HG03159 (cell line): ENCODE results near the gene PRIMPOL.
A peak's percentile ranks its signal among the peaks of the same experiment; 100 is the strongest.
"Not testable (repeated sequence)": the region's sequence is repeated elsewhere in the genome, so short reads cannot be mapped to it uniquely, and the experiment has no call there.

Source experiments
- ATAC-seq: cut with Tn5 transposase; IDR thresholded peaks from one replicate; pipeline ENCODE4 v1.9.1; 2021; ENCODE audit warnings: mild to moderate bottlenecking, moderate library complexity; ENCODE audit not compliant: unreplicated experiment

PRIMPOL gene

GRCh38 chr4:184636144-184636543 is 13.4 kb upstream of the PRIMPOL start:
- ATAC-seq: no peak

GRCh38 chr4:184636897-184637296 is 12.6 kb upstream of the PRIMPOL start:
- no peak for ATAC-seq

DNA sequence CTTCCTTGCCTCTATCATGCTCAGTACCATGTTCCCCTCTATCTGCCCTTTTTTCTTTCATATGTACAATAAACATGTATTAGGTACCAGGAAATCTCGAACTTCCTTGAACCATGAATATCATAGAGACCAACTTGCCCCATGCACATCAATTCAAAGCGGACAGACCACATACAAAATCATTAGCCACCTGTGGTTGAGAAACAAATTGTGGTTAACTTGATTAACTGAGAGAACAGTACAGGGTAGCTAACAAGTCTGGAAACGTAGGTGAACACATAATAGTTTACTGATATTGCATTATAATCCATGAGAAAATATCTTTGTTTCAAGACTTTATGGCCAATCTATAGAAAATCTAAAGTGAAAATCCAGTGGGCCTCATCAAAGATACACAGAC is 8.5 kb upstream of the PRIMPOL start:
- ATAC-seq: no peak

DNA sequence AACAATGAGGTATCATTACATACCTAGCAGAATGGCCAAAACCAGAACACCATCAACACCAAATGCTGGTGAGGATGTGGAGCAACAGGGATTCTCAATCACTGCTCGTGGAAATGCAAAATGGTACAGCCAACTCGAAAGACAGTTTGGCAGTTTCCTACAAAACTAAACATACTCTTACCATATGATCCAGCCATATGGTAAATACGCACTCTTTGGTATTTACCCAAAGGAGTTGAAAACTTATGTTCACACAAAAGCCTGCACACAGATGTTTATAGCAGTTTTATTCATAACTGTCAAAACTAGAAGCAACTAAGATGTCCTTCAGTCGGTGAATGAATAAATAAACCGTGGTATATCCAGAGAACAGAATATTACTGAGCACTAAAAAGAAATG is 8.1 kb upstream of the PRIMPOL start:
- ATAC-seq: no peak

DNA sequence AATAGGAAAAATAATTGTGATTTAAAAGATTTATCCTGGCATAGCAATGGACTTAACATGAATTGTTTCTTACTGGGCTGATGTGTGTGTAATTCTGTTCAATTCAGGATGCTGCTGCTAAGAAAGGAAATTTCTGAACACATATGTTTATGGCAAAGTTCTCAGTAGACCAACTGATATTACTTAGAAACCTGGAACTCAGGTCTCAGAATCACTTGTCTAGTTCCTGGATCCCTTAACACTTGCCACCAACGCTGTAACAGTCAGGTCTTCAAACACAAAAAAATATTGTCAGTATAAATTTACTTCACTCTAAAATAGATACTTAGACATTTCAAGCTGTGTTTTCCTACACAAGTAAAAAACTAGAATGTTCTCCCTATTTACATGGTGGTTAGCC is 5.8 kb upstream of the PRIMPOL start:
- no peak for ATAC-seq

- no peak for ATAC-seq
Measured at GRCh38 chr4:184644553-184645307, 4.8 kb upstream of the PRIMPOL start.

DNA sequence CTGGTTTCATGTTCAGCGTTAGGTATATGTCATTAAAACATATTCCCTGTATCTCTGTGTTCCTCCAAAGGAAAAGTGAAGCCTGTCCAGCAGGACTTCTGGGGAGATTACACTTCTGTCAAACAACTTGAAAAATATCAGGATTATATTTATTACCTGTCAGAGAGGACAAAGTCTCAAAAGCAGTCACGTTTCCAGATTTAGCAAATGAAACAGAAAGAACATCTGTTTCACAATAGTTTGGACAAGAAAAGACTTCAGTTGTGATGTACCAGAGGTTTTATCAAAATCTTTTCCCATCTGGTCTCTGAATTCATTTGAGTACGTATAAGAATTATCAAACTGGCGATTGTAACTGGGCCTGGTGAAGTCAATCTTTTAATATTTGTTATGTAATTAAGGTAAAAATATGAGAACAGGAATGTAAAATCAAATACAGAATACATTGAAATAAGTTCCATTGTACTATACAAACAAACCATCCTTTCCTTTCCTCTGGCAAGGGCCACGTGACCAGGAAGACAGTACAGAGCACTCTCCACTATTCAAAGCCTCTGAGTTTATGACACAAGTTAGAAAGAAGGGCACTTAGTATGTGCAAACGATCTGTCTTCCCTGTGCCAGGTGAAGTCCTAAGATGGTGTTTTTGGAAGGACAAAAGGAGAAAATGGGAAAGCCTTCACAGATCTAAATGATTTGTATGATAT is 3.5 kb upstream of the PRIMPOL start:
- ATAC-seq: no peak

DNA sequence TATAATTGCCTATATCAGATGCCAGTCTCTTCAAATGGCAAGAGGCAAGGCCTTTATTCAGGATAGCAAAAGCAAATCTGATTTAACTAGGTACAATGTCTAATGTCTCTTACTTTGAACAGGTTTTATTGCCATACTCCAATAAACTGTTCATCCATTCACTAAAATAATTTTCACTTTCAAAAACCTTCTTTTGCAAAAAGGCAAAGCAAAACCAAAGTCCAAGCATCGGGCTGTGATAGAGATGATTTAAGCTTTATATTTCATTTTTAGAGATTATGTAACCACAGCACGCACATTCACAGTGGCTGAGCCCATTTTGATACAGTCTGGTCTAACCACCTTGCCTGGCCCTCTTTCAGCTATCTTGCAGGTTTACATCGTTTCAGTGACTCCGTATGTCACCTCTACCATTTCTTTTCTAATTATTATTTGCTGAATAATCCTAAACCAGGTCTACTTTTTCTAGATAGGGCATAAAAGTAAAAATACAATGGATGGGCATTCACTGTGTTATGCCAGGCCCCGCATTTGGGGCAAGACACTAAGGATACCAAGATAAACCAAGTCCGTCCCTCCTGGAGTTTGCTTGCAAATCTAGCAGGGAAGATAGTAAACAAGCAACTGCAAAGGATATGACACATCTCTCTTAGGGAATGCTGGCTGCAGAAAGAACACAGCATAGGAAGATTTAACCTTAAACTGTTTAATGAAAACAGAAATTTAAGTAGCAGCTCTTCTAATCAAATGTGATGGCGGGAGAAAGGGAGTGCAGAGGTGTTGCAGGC is 2.1 kb upstream of the PRIMPOL start:
- ATAC-seq: no peak

GRCh38 chr4:184648054-184648312 is 1.6 kb upstream of the PRIMPOL start:
- ATAC-seq: no peak

DNA sequence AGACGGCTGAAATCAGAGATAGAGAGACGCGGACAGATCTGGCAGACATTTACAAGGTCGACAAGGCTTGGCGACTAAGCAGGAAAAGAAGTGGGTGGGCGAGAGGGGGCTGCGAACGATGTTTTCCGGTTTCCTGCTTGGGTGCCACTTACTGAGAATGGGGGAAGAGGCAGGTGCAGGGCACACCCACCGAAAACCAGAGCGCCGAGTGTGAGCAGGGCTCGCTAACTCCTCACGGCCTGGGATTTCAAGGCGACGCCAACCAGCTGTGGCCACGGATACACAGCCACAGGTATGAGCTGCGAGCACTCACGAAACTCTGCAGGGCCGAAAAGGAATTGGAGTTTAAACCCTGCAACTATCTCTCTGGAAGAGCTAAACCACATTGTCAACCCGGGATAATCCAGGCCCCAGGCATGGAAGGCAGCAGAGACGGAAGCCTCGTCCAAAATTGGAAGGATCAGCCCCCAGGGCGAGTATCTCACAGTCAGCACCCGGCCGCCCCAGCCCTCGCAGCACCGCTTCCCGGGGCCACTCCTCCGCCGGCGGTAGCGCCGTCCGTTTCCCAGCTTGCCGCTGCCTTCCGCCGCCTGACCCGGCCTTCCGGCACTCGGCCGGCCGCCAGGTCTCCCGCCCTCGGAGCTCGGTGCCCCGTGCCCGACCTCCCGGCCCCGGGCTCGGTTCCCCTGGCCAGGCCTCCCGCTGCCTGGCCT is 1.1 kb upstream of the PRIMPOL start:
- peak; percentile 30 for ATAC-seq

GRCh38 chr4:184649971-184650855 is 675 bp downstream of the PRIMPOL start:
- peak; percentile 9 for ATAC-seq

GRCh38 chr4:184651899-184652298 is 2.4 kb downstream of the PRIMPOL start:
- ATAC-seq: no peak

- ATAC-seq: not testable (repeated sequence)
Measured at GRCh38 chr4:184652681-184653080, 3.1 kb downstream of the PRIMPOL start.

DNA sequence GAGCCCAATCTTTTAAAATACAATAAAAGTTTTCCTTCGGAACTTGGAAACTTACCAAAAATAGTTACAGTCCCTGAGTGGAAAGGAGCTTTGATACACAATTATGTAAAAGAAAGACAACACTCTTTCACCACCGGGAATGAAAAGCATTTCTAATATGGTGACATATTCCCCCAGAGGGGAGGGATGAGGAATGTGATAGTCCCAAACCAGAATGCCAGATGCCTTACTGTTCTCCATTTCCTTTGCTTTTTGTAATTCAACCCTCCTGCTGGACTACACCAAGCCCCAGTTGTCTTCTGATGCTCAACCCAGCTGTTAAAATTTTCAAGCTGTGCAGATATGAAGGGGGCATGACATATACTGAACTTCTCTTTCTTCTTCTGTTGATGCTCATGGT is 4.1 kb downstream of the PRIMPOL start:
- ATAC-seq: no peak

DNA sequence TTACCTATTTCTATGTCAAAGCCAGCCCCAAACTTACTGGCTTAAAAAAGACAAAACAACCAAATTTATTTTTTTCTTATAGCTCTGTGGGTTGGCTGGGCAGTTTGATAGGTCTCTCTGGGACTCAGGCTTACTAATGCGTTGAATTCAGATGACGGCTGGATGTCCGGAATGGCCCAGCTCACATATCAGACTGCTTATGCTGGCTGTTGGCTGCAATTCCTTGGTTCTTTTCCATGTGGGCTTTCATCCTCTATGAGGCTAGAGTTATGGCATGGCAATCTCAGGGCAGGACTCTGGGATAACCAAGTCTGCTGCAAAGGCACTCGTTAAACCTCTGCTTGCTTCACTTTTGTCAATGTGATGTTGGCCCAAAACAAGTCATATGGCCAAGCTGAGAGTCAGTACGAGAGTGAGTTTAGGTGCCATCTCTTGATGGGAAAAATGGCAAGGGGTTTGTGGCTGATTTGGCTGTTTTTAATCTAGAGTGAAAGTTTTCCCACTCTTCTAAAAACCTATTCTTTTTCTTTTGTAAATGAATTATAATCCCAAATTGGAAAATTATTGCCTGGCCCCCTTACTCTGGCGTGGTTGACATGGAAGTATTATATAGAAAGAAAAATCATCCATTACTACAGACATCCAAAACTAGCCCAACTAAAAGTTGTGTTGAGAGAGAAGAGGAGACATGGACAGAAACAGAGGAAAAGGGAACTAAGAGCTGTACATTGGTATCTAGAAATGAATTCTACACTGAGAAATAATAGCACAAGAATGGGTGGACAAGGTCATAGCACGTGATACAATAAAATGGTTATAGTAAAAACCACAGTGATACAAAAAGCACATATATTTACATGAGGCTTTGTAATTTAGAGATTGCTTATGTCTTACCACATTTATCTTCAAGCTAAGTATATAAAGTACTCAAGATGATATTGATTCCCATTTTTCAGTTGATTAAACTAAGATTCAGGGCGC is 6.6 kb downstream of the PRIMPOL start:
- ATAC-seq: no peak

DNA sequence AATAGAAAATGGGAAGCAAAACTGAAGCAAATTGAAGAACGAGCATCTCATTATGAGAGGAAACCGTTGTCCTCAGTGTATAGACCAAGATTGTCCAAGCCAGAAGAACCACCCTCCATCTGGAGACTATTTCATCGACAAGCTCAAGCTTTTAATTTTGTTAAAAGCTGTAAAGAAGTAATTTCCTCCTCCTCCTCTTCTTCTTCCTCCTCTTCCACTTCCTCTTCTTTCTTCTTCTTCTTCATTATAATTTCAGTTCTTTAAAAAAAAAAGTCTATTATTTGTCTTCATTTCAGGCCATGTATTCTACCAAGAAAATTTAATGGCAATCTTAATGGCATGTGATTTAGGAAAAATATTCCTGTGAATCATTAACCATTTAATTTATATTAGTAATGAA is 7.6 kb downstream of the PRIMPOL start:
- no peak for ATAC-seq

DNA sequence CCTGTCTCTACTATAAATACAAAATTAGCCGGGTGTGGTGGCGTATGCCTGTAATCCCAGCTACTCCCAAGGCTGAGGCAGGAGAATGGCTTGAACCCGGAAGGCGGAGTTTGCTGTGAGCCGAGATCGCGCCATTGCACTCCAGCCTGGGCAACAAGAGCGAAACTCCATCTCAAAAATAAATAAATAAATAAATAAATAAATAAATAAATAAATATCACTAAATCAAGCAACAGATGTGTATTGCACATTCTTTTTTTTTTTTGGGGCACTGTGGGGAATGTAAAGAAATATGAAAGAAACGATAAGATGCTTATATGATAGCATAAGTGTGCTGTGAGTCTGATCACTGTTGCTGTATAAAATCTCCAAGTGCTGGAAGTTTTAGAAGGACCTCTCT is 8.3 kb downstream of the PRIMPOL start:
- ATAC-seq: not testable (repeated sequence)

GRCh38 chr4:184660978-184661377 is 11.4 kb downstream of the PRIMPOL start:
- no peak for ATAC-seq

DNA sequence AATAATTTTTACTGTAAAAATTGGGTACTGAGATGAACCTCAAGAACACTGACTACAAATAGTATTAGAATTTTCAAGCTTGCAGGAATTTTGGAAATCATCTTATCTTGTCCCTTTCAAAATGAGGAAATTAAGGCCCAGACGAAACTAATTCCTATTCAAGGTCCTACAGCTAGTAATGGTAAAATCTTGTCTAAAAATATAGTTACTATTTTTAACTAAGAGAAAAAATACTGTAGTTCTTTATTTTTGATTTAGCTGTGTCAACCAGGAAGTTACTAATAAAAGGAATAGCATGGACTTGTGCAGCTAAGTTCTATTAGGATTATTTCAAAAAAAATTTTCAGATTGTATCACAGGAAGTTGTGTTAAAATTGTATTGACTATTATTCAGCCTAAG is 12.7 kb downstream of the PRIMPOL start:
- no peak for ATAC-seq
